ENCODE data around the gene MICA.
A peak's percentile ranks its signal among the peaks of the same experiment; 100 is the strongest.

MICA gene

DNA sequence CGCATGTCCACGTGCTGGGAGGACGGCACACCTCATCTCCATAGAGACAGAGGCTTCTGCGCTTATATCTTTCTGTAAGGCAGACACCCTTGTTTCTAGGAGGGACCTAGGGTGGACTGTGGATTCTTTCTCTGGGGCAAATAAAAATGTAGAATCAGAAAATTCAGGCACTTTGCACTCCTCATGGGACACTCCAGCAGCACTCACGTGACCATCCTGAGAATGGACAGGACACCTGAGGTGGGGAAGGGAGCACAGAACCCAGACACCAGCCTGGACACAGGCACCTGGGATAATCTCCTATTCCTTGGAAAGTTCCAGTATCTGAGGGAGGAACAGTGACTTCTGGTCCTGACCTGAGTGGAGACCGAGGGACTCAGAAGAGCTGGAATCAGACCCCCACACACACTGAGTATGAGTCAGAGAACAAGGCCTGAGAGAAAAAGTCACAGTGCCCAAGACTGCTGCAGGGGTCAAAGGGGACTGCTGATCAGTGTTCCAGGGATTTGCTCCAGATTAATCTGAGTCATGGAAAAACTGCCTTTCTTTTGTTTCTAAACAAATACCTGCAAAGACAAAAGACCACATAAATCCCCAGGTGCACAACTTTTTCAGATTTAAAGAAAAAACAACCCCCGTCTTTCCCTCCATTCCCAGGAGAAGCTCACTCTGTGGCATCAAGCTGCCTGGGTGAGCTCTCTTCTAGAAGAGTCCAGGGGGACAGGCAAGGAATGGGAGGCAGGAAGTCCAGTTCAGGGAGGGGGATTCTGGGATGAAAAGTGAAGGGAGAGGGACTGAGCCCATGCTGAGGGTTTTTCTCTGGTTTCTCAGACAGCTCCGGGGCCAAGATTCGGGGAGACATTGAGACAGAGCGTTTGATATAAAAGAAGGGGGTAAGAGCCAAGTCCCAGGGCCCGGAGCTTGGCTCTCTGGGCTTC lies 58.9 kb downstream of the MICA start:
- no peak for DNase-seq

DNA sequence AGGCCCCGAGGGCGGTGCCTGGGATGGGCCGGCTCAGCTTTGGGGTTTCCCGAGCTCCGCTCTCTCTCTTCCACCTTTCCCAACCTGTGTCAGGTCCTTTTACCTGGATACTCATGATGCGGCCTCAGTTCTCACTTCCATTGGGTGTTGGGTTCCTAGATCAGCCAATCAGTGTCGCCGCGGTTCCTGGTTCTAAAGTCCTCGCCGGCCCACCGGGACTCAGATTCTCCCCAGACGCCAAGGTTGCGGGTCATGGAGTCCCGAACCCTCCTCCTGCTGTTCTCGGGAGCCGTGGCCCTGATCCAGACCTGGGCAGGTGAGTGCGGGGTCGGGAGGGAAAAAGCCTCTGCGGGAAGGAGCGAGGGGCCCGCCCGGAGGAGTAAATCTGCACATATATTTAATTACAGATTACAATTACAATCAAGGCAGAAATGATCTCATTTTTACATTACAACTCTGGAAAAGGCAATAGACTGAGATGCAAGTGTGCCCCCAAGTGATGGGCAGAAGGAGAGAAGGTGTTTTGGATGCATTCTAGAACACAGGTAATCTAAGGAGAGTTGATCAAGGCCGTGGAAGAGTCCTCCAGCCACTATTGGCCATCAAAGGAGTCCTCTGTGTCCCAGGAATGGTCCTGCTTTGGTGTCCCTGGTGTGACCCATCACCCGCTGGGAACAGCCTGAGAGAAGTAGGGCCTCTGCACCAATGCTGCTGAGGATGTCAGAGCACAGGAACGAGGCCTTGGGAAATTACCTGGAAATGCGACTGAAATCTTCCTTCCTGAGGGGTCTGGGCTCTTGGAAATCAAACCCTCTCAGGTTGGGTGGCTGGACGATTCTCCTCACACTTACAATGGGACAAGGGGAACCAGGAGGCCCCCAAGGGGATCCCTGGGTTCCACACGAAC lies 59.8 kb downstream of the MICA start:
- DNase-seq = peak; percentile 77

DNA sequence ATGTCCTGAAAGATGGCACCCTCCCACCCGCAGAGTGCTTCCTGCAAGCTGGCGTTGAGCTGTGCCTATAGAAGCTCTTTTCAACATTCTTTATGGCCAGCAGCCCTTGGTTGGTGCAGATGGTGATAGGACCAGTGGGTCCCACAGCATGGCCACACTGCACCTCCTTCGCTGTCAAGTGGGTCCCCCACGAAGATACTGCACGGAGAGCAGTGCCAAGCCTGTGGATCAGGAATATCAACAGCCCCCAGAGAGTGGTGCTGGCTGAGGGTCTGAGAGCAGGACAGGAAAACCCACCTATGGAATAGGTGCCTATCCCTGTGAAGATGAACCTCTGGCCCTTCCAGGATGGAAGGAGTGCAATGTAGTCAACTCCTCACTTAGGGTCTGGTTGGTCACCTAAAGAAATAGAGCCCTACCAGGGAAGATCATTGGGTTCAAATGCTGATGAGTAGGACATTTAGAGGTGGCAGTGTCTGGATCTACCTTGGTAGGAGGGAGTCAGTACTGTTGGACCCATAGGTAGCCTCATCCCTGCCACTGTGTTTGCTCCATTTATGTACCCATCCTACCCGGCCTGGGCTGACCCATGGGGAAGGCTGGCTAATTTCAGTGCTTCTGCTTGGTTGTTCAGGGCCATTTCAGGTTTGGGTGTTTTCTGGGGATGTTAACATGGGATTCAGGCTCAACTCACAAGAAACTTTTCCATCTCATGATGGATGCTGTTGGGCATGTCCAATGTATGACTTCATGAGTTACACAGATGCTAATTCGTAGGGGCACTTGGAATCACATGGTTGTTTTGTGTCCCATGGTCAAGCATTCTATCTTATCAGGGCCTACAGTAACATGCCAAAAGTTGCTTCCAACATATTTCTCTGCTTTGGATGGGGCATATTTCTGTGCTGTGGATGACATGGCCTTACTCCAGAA lies 61.1 kb downstream of the MICA start:
- DNase-seq = no peak

Measured in NK-92 treated with Interleukin-12 subunit alpha and Interleukin-12 subunit beta, amount 100 ng/mL, for 24 hours (cell line).